GM12875 (cell line): ENCODE results near the gene ZBTB7B.

Experiments used
- H3K4me3 ChIP-seq: one replicate; pipeline ENCODE4 v1.5.1; 2011; ENCODE audit warnings: low read depth, low read length, control low read depth
- TF ChIP-seq, protein P1 (sequence below): IDR thresholded peaks from 2 replicates; pipeline ENCODE4 v1.5.1; 2011; ENCODE audit warnings: low read depth, mild to moderate bottlenecking, control low read depth, inconsistent platforms, low read length, moderate library complexity, borderline replicate concordance; ENCODE audit not compliant: insufficient read depth

ZBTB7B gene

DNA sequence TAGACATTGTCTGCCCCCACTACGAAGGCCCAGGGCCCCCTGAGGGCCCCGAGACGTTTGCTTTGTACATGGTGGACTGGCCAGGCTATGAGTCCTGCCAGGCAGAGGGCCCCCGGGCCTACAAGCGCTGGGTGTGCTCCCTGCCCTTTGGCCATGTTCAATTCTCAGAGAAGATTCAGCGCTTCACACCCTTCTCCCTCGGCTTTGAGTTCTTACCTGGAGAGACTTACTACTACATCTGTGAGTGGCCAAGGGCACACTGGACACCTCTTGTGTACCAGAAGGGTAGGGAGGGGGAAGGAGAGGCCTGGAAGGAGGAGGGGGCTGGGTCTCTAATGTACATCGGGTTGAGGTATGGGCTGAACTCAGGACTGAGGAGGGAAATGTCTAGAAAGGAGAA is 64.2 kb downstream of the ZBTB7B start:
- TF ChIP-seq, protein P1, sequence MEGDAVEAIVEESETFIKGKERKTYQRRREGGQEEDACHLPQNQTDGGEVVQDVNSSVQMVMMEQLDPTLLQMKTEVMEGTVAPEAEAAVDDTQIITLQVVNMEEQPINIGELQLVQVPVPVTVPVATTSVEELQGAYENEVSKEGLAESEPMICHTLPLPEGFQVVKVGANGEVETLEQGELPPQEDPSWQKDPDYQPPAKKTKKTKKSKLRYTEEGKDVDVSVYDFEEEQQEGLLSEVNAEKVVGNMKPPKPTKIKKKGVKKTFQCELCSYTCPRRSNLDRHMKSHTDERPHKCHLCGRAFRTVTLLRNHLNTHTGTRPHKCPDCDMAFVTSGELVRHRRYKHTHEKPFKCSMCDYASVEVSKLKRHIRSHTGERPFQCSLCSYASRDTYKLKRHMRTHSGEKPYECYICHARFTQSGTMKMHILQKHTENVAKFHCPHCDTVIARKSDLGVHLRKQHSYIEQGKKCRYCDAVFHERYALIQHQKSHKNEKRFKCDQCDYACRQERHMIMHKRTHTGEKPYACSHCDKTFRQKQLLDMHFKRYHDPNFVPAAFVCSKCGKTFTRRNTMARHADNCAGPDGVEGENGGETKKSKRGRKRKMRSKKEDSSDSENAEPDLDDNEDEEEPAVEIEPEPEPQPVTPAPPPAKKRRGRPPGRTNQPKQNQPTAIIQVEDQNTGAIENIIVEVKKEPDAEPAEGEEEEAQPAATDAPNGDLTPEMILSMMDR = no peak

More for the DNA sequence above, 64.2 kb downstream of the ZBTB7B start:
- H3K4me3 ChIP-seq = no peak overlapping the region
